HG02943 (cell line): ENCODE measurements around the gene TNP2.
"Not testable (repeated sequence)": the region's sequence is repeated elsewhere in the genome, so short reads cannot be mapped to it uniquely, and the experiment has no call there.

Experiments
- ATAC-seq: cut with Tn5 transposase; IDR thresholded peaks from one replicate; pipeline ENCODE4 v1.9.1; 2021; ENCODE audit warnings: mild to moderate bottlenecking, low read depth, moderate library complexity; ENCODE audit not compliant: unreplicated experiment

TNP2 gene

DNA sequence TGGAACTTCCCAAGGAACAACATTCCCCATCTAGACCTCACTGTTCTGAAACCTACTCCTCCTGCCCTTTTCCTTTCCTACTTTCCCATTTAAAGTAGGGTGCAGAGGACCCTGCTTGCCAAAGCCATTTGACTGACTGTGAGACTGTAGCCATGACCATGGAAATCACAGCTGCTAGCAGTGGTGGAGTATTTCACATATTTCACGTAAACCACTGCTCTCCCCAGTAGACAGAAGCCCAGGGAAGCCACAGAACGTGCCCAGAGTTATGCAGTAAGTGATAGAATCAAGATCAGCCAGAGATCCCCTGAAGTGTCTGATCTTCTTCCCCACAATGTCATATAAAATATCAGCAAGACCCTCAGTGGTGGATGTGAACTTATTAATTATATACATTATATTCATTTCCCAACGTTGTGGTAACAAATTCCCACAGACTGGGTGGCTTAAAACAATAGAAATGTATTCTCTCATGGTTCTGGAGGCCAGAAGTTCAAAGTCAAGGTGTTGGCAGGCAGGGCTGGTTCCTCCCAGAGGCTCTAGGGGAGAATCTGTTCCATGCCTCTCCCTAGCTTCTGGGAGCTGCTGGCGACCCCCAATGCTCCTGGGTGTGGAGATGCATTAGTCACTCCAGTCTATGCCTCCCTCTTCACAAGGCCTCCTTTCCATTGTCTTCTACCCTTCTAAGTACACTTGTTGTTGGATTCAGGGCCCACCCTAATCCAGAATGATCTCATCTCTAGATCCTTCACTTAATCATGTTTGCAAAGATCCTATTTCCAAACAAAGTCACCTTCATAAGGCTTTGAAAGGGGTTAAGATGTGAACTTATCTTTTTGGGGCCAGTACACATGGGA is 32.7 kb upstream of the TNP2 start:
- no peak for ATAC-seq

DNA sequence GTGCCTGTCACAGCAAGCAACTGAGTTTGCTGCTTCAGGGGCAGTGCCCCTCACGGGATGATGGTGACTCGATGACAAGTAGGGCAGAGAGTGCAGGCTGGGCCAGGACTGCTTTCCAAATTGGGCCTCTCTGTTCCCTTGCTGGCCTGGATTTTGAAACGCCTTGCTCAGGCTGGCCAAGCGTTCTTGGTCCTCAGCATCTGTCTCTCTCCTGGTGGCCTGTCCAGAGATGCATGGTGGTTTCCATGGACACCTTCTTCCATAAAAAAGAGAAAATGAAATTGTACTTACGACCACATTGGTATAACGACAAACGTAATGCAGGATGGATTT is 31.4 kb upstream of the TNP2 start:
- ATAC-seq: no peak

DNA sequence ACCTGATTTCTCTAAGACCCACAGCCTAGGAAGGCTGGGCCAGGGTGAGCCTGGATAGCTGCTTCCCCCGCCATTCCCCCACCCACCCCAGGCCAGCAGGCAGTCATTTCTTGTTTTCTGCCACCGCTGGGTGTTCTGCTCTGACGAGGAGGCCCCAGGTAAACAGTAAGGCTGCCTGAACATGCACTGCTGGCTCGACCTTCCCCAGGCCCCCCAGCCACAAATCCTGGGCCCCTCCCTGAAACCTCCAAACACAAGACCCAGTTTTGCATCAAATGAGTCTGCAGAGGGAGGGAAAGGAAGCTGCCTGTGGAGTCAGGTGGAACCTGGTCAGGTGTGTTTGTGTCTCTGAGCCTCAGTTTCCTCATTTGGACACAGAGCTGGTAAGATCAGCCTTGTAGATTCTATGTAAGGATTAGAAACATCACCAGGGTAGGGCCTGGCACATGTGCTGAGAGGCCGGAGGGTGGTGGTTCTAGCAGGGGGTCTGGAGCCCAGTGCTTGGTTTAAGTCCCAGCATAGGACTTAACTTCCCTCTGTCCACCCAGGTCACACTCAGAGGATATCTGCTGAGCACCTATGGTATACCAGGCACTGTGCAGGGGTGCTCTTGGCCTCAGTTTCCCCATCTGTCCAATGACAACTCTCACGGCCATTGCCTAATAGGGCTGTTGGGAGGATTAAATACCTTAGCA is 30.9 kb upstream of the TNP2 start:
- ATAC-seq: no peak

DNA sequence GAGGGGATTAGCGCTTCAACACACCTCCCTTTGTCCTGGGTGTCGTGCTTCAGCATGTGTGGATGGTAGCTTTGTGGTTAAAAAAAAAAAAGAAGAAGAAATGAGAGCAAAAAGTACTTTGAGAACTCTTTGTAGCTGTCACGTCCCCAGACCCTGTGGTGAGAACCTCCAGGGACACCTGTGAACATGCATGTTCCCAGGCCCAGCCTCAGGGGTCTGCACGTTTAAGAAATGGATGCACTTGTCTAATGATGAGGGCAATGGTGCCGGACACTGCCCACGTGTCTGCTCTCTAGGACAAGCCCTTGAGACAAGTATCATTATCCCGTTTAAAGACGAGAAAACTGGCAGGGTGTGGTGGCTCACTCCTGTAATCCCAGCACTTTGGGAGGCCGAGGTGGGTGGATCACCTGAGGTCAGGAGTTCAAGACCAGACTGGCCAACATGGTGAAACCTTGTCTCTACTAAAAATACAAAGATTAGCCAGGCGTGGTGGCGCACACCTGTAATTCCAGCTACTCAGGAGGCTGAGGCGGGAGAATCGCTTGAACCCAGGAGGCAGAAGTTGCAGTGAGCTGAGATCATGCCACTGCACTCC is 29.9 kb upstream of the TNP2 start:
- ATAC-seq: not testable (repeated sequence)

DNA sequence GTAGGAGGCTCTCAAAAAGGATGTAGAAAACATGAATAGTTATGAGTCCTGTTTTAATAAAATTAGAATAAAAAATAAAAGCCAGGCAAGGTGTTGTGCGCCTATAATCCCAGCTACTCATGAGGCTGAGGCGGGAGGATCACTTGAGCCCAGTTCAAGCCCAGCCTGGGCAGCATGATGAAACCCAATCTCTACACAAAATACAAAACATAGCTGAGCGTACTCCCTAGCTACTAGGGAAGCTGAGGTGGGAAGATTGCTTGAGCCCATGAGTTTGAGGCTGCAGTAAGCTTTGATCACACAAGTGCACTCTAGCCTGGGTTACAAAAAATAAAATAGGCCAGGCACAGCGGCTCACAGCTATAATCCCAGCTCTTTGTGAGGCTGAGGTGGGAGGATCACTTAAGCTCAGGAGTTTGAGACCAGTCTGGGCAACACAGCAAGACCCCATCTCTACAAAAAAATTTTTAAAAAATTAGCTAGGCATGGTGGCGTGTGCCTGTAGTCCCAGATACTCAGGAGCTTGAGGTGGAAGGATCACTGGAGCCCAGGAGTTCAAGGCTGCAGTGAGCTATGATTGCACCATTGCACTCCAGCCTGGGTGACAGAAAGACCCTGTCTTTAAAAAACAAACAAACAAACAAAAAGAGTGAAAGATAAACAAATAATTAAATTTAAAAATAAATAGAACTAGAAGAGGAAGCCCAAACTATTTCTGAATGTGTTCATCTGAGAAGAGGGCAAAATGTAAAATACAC is 29.2 kb upstream of the TNP2 start:
- no peak for ATAC-seq

DNA sequence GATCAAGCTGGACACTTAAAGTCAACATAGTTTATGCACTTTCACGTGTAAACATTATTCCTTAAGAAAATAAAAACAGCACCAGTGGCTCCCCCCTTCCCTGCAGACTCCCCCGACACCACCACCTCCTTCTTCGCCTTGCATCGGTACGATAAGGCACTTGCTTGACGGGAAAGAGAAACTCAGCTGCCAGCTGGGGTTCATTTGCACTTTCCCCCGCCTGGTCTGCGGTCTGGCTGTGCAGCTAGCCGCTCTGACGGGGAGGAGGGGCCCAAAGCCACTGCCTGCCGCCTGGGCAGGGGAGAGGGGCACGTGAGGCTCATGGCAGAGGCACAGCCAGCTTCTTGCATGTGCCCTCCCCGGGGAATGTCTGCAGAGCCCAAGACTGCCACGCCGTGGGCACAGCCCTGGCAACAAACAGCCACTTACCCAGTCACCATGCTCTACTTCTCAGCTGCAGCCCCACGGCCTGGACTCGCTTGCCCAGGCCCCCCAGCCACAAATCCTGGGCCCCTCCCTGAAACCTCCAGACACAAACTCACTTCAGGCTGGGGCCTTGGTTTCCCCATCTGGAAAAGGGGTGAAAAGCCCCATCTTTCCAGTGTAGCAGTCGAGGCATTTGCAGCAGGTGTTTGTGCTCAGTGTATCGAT is 28.5 kb upstream of the TNP2 start:
- peak; percentile 69 for ATAC-seq

DNA sequence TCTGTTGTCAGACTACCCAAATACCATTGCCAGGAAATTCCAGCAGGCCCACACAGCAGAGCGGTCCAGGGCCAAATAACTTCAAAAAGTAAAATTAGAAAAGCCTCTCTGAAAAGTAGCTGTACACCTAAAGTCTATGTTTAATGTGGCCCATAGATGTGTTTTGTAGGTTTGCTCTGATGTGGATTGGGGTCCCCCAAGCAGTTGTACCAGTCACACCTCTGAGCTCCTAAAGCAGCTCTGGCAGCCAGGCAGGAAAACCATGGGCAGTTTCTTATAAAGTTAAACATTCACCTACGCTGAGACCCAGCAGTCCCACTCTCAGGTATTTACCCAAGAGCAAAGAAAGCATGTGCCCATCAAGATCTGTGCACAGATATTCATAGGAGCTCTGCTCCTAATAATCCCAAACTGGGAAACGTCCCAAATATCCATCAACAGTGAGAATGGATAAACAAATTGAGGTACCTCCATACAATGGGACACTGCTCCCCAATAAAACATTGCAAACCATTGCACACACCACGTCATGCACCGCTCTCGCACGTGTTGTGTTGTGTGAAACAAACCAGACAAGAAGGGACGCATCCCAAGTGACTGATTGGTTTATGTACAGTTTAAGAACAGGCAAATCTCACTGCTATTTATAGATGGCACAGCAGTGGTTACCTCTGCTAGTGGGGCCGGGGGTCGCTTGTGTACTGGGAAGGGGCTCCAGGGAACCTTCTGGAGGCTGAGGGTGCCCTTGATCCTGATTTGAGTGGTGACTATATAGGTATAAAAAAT is 27.8 kb upstream of the TNP2 start:
- peak; percentile 22 for ATAC-seq

DNA sequence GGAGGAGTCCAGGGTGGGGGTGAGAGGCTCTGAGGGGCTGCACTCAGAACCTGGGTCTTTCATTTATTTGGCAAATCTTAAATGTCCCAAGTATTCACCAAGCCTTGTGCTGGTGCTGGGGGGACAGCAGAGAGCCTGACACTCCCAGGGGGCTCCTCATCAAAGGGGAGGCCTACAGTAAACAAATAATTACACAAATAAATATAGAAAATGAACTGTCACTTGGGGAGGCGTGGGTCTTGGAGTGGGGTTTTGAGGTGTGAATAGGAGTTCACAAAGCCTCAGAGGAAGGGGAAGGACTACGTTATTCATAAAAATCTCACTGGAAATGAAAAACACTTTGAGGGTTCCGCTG is 27.2 kb upstream of the TNP2 start:
- no peak for ATAC-seq

DNA sequence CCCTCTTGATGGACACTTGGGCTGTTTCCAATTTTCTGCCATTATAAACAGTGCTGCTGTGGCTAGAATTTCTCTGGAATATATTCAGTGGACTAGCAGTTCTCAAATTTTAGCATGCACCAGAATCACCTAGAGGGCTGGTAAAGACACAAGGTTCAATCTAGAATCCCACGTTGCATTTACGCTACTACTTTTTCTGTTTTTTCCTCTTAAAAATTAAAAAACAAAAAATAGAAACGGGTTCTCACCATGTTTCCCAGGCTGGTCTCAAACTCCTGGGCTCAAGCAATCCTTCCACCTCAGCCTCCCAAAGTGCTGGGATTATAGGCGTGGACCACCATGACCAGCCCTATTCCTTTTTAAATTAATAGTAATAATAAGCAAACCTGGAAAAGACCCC is 26.5 kb upstream of the TNP2 start:
- no peak for ATAC-seq

DNA sequence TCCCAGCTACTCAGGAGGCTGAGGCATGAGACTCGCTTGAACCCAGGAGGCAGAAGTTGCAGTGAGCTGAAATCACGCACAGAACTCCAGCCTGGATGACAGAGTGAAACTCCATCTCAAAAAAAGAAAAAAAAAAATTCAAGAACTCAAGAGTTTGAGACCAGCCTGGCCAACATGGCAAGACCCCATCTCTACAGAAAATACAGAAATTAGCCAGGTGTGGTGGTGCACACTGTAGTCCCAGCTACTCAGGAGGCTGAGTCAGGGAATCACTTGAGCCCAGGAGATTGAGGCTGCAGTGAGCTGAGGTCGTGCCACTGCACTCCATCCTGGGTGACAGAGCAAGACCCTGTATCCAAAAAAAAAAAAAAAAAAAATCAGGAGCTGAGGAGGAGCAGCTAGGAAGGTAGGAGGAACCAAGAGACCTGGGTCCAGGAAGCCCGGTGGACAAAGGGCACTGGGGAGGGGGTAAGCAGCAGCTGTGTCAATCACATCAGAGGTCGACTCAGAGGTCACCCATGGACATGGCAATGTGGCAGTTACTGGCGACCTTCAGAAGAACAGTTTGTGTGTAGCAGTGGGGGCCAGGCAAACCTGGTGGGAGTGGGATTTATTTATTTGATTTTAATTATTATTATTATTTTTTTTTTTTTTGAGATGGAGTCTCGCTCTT is 23.1 kb upstream of the TNP2 start:
- ATAC-seq: no peak

DNA sequence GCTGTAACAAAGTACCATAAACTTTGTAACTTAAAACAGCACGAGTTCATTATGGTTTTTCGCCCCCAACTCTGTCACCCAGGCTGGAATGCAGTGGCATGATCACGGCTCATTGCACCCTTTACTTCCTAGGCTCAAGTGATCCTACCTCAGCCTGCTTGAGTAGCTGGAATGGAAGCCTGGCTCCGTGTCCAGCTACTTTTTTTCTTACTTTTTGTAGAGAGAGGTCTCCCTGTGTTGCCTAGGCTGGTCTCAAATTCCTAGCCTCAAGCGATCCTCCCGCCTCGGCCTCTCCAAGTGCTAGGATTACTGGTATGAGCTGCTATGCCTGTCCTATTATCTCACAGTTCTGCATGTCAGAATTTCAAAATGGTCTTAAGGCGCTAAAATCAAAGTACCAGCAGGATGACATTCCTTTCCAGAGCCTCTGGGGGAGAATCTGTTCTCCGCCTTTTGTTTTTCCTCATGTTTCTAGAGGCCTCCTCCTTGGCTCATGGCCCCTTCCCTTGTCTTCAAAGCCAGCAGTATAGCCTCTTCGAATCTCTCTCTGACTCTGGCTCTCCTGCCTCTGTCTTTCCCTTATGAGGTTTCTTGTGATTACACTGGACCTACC is 22.1 kb upstream of the TNP2 start:
- no peak for ATAC-seq

DNA sequence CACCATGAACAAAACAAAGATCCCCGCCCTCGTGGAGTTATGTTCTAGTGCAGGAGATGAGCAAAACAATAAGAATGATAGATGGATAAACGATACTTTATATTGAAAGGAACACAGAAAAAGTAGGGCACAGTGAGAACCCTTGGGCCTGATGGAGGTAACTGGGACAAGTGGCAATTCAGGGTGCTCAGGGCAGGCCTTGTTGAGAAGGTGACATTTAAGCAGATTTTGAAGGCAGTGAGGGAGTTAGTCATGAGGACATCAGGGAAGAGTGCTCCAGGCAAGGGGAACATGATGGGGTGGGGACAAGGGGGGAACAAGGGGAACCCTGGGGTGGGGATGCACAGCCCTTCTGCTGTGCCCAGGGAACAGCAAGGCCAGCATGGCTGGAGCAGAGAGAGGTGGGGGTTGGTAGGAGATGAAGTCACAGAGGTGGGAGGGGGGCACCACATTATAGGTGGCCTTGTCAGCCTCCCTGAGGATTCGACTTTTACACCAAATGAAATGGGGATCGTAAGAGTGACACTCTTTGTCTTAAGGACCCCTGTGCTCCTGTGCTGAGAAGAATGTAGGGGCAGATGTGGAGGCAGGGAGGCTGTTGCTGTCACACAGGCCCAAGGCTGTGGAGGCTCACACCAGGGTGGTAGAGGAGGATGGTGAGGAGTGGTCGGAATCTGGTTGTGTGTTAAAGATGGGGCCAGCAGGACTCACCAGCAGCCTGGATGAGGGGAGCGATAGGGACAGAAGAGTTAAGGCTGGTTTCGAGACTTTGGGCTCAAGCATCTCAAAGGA is 21.2 kb upstream of the TNP2 start:
- ATAC-seq: no peak

DNA sequence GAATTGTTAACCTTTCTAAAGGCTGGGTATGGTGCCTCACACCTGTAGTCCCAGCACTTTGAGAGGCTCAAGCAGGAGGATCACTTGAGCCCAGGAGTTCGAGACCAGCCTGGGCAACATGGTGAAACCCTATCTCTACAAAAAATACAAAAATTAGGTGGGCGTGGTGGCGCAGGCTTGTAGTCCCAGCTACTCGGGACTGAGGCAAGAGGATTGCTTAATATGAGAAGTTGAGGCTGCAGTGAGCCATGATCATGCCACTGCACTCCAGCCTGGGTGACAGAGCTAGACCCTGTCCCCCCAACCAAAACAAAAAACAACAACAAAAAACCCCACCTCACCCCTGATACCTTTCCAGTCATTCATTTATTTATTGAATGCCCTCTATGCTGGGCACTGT is 20.6 kb upstream of the TNP2 start:
- not testable (repeated sequence) for ATAC-seq

DNA sequence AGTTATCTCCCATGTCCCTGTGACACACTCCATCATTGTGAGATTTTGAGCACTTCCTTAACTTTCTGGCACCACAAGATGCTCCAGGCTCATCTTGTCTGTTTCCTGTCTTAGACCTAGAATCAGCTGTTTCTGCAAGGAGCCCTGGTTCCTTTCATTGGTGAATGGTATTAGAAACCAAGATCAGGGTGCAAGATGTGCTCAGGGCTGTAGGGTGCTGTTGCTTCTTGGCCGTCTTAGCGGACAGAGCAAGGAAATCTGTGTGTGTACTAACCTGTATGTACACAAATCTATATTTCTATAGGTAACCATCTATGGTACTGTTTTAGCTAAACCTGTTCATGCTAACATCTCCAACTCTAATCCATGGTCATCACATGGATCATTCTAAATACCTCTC is 20.1 kb upstream of the TNP2 start:
- ATAC-seq: no peak

DNA sequence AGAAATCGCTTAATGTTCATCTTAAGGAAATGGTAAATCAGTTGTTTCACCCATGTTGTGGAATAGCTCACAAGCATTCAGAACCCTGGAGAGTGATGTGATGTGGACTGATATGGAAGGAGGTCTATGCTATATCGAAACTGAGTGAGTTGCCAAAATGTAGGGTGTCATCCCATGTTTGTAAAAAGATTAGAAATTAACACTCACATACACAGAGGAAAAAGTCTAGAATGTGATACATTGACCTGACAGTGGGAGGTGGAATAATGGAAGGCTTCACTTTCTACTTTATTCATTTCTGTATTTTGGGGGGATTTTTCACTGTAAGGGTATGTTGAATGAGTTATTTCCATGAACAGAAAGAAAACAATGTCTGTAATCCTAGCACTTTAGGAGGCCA is 16.7 kb upstream of the TNP2 start:
- no peak for ATAC-seq

DNA sequence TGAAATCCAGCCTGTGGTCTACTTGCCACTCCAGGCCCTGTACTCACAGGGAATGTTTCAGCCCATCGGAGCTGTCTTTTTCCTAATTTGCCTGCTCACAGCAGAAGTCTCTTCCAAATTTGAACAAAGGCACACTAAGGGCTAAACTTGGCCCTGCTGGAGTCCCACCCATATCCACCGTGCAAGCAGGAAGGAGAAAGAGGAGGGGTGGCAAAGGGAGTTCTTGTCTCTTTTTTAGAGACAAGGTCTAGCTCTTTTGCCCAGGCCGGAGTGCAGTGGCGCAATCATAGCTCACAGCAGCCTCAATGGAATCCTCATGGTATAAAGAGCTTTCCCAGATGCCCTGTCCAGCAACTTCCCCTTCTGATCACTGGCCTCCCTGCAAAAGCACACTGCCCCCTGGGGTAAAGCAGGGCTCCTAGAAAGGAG is 14.7 kb upstream of the TNP2 start:
- ATAC-seq: no peak

DNA sequence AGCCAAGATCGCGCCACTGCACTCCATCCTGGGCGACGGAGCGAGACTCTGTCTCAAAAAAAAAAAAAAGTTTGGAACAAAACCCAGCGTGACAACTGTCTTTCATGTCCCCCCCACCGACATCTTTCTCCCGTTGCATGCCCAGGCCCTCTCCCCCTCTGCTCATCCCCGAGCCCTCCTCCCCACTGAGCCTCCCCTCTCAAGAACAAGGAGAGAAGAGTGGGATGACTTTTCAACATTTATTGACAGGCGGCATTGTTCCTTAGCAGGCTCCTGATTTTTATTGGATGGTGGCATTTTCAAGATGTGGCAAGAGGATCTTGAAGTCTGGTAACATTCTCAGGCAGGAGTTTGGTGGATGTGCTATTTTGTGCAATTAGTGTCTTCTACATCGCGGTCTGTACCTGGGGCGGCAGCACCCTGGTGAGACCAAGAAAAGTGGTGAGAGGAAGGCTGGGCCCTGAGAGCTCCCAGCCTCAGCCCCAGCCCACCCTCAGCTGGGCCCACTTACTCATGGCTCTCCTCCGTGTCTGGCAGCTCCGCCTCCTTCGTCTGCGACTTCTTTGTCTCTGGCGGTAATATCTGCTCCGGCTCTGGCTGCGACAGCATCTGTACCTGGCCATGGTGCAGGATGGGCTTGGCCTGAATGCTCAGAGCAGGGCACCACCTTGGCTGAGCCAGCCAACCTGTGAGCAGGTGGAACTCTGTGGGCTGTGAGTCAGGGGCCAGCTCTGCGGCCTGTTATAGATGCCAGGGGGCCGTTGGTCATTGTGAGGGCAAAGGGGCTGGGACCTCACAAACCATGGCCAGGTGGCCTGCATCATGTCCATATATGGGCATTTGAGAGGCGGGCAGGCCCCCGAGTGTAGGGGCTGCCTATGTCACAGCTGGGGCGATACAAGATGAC is 11.7 kb upstream of the TNP2 start, which contains the start of gene PRM1:
Gene PRM1 (minus strand): TSS at position 715 of the 907 bp plus-strand sequence. CDS start 92 bp downstream, at position 623.
- no peak for ATAC-seq
